GM19099 (cell line): ENCODE measurements around the gene VPS13D.

ENCODE experiments used
- POLR2A ChIP-seq: IDR thresholded peaks from 3 replicates; pipeline ENCODE4 v1.6.1; 2011; ENCODE audit warnings: low read depth; ENCODE audit not compliant: insufficient read length; ENCODE audit errors: extremely low read depth

Gene VPS13D

DNA sequence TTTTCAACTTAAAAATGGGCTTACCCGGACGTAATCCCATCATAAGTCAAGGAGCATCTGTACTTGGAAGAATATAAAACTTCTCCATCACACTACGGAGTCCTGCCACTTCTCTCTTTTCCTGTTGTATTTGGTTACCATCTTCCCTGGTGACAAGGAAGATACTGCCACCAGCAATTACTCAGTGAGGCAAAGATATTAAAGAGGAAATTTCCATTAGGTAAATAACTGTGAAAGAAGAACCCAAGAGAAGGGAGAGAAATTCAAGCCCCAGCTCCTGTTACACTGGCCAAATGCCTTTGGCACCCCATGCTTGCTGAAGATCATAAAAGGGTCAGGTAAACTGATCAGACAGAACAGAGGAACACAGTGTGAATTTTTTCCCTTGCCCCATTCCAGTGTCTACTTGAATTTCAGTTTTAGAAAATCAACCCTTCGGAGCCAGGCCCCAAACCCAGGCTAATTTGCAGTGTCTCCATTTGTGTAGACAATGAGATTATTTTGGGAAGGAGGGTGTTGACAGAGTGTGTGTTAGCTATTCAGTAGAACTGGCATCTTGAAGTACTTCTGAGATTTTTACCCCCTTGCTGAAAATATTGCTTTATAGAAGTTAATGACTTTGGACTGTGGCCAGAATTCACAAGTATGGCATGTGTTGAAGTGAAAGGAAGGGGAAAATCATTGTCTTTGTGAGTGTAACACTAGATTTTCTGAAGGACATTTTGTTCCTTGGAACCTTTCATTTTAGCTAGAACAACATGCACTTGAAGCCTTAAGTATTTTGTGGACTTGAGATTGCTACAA is 221.1 kb downstream of the VPS13D start:
- no peak for TF ChIP-seq POLR2A

DNA sequence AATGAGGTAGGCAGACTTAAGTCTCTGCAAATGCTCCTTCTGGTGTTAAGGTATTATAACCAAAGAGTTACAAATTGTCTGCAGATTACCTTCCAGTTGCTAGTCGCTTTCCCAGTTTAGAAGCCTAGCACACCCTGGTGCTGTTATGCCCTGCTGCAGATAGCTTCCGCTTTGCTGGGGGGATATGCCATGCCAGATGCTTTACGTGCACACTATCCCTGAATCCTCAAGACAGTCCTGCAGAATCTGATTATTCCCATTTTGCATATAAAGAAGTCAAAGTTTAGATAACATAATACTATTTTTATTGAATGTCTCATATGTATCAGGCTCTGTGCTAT is 221.7 kb downstream of the VPS13D start:
- TF ChIP-seq POLR2A, result no peak

DNA sequence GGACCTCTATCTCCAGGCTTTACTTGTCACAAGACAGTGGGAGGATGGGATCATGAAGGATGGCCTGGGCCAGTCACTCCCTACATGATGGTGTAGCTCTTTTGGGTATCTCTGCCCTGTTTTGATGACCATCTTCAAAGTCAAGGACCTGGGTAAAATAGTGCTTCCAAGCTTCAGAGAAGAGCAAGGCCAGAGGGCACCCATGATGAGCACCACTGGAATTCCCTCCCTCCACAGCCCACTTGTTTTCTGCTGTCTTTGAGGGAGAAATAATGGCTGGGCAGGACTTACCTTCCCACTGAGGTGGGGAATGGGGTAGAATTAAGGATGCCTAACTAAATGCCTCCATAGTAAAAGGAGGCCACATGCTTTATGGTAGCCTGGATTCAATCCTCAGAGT is 222.4 kb downstream of the VPS13D start:
- TF ChIP-seq POLR2A, result no peak

GRCh38 chr1:12453400-12454343 is 223.8 kb downstream of the VPS13D start:
- TF ChIP-seq POLR2A, result no peak

DNA sequence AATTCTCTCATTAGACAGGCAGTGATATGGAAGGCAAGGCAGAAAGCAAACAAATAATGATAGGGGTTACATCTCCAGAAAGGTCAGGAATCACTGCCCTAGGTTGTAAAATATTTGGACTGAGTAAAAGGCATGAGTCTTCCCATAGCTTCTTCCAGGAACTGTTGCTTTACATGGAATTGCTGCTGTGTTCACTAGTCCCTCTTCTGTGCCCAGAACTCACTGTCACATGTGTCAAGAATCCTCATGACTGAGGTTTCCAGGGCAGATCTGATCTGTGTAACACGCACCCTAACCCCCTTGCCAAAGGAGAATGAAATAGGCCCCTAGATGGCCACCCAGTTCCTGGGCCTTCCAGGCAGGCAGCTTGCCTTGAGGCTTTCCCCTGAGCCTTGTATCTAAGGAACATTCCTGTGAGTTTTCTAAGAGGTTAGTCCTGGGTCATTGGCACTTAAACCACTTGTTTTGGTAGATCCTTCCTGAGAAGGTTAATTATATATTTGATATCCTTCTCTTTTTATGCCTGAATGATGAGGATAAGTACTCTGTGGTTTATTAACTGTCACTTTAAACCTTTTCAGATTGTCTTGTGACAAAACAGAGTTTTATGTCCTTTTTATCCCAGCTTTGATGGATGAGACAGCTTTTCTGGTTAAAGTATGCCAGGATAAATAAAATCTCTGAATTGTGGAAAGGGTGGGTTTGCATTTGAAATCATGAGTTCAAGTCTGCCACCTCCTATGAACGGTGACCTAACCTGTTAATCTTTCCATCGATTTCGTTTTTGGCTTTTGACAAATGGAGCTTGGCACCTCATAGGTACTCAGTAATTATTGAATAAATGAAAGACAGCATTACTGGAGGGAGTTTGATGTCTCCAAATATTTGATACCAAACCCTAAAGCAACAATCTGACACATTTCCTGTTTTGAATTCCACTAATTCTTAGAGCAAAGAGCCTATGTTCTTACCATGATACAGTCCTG is 224.9 kb downstream of the VPS13D start:
- no peak for TF ChIP-seq POLR2A

GRCh38 chr1:12456979-12457378 is 227.1 kb downstream of the VPS13D start:
- no peak for TF ChIP-seq POLR2A

GRCh38 chr1:12457771-12458170 is 227.9 kb downstream of the VPS13D start:
- TF ChIP-seq POLR2A, result no peak

DNA sequence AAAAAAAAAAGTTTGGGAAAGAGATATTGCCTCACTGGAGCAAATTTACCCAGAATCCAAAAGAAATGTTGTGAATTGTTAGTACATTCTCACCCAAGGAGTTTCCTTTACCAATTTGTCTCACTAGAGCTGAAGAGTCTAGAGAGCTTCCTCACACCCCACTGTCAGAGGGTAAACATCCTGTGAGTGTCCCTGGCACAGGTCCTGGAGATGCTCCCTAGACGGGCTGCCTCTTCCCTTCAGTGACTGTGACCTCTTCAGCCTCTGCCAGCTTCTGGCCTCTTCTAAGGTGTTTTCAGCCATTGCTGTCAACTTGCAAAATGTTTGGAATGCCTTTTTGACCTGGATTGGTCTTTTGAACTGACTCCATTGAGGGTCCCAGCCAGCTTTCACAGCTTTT is 228.7 kb downstream of the VPS13D start:
- TF ChIP-seq POLR2A, result no peak

- no peak for TF ChIP-seq POLR2A
Observed at GRCh38 chr1:12460121-12460520, 230.3 kb downstream of the VPS13D start.

GRCh38 chr1:12460911-12461621 is 231.2 kb downstream of the VPS13D start:
- TF ChIP-seq POLR2A, result no peak

DNA sequence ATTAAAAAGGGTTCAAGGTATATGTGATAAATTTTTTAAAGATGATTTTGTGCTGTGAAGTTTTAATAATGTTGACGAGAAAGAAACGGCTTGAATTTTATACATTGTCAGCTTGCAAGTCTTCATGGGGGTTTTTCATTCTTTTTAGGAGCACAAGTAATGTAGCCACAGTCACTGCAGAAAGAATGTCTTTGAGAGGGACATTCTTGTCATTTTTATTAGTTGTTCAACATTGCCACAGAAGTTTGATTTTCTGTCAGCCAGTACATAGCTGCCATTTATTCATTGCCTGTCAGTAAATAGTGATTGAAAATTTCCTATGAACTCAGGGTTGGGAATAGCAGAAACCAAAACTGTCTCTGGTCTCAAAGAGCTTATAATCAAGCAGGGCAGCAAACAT is 231.9 kb downstream of the VPS13D start:
- TF ChIP-seq POLR2A, result no peak

DNA sequence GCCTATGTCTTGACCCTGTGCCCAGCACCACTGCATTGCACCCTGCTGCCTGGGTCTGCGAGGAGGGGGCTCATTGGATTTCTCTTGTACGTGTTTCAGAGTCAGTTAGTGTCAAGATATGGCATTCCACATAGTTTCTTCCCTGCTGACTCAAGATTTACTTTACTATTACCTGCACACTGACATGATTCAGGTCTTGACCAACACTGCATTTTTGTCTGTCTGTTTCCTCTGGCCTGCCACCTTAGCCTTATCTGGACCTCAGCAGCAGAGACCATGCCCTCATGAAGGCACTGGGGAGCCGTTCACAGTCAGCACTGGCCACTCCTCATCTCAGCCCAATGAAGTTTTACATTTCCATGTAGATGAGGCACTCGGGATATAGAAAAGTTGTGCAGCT is 232.8 kb downstream of the VPS13D start:
- TF ChIP-seq POLR2A, result no peak

DNA sequence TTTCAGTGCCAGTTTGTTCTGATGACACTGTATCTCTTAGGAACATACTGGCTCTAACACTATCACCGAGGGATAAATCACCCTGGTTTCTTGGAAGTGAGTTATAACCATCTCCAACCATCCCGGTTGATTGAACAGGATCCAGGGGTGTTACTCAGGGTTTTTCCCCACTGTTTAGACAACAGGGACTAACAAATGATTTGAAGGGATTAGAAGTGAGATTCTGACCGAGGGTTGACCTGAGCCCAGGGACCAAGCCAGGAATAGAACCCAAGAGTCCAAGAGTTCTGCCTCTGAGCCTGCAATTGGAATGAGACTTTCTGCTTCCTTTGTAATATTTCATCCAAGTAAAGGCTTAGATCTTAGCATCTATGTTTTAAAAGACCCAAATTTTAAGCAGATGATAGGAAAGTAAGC is 234.2 kb downstream of the VPS13D start:
- no peak for TF ChIP-seq POLR2A

DNA sequence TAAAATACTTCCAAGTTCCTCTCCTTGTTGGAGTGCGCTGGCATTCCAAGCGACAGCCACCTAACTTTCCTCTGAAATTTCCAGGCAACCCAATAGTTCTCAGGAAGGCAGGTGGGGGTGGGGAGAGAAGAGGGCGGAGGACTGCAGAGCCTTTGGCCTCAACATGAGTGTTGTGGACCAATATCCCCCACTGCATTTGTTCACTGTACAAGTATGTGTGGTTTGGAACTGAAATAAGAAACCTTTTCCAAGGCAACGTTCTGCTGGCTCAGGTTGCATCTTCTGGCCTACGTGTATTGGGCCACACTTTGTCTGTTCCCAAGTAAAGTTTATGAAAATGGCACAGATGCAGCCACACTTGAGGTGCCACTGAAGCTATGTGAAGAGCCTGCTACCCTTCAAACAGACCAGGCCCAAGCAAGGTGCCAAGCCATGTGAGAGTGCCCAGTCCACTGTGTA is 234.8 kb downstream of the VPS13D start:
- TF ChIP-seq POLR2A, result no peak
